ENCODE data around the gene OTOG. TPM values are rescaled to one million over a fixed set of nuclear protein-coding genes. Genes with fewer than 3 reads are reported as not detected.

The OTOG gene
- total and polyA plus RNA-seq, 2 of the 8 experiments (the other 6 are each of a cell fraction or from before 2014, with no cell fraction given), result 0.41 to 1.5 TPM

GRCh38 chr11:17538054-17538453 lies 9.0 kb upstream of the OTOG start (continued):
- TF ChIP-seq SRF (IDR thresholded peaks at IDR 0.05; ENCODE audit: low read depth, low read length) (no peak), CBX5 (IDR thresholded peaks at IDR 0.05; ENCODE audit: low read depth, low read length) (no peak), ASH2L (IDR thresholded peaks at IDR 0.05; ENCODE audit: low read length) (no peak), TAF1 (IDR thresholded peaks at IDR 0.05; ENCODE audit: low read depth, low read length) (no peak), ATF2 (IDR thresholded peaks at IDR 0.05; ENCODE audit: low read length) (no peak), CHD1 (IDR thresholded peaks at IDR 0.05; ENCODE audit: low read depth, low read length) (no peak)
